Measurements from ENCODE around the gene NCR1.

DNA sequence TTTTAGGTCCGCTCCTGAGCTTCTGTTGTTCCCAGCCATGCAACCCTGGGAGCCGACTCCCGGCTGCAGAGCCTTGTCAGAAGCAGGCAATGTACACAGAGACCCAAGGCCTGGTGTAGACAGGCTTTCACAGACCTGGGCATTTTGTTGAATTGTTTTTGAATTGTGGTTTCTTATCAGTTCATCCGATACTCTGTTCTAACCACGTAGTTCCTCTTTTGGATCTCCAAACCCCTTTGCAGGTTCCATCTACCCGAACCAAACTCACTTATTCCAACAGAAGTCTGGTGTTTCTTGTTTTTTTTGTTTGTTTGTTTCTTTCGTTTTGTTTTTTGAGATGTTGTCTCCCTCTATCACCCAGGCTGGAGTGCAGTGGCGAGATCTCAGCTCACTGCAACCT, 53.9 kb downstream of the NCR1 start:
- TF ChIP-seq, protein P1, sequence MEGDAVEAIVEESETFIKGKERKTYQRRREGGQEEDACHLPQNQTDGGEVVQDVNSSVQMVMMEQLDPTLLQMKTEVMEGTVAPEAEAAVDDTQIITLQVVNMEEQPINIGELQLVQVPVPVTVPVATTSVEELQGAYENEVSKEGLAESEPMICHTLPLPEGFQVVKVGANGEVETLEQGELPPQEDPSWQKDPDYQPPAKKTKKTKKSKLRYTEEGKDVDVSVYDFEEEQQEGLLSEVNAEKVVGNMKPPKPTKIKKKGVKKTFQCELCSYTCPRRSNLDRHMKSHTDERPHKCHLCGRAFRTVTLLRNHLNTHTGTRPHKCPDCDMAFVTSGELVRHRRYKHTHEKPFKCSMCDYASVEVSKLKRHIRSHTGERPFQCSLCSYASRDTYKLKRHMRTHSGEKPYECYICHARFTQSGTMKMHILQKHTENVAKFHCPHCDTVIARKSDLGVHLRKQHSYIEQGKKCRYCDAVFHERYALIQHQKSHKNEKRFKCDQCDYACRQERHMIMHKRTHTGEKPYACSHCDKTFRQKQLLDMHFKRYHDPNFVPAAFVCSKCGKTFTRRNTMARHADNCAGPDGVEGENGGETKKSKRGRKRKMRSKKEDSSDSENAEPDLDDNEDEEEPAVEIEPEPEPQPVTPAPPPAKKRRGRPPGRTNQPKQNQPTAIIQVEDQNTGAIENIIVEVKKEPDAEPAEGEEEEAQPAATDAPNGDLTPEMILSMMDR (IDR thresholded peaks at IDR 0.05), result no peak
- TF ChIP-seq SIN3A (IDR thresholded peaks at IDR 0.05; ENCODE audit: borderline replicate concordance, insufficient read depth, low read depth, low read length), result no peak
- TF ChIP-seq, protein P2, sequence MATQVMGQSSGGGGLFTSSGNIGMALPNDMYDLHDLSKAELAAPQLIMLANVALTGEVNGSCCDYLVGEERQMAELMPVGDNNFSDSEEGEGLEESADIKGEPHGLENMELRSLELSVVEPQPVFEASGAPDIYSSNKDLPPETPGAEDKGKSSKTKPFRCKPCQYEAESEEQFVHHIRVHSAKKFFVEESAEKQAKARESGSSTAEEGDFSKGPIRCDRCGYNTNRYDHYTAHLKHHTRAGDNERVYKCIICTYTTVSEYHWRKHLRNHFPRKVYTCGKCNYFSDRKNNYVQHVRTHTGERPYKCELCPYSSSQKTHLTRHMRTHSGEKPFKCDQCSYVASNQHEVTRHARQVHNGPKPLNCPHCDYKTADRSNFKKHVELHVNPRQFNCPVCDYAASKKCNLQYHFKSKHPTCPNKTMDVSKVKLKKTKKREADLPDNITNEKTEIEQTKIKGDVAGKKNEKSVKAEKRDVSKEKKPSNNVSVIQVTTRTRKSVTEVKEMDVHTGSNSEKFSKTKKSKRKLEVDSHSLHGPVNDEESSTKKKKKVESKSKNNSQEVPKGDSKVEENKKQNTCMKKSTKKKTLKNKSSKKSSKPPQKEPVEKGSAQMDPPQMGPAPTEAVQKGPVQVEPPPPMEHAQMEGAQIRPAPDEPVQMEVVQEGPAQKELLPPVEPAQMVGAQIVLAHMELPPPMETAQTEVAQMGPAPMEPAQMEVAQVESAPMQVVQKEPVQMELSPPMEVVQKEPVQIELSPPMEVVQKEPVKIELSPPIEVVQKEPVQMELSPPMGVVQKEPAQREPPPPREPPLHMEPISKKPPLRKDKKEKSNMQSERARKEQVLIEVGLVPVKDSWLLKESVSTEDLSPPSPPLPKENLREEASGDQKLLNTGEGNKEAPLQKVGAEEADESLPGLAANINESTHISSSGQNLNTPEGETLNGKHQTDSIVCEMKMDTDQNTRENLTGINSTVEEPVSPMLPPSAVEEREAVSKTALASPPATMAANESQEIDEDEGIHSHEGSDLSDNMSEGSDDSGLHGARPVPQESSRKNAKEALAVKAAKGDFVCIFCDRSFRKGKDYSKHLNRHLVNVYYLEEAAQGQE (IDR thresholded peaks at IDR 0.05; ENCODE audit: insufficient read depth in 1 of 2, low read depth in 2 of 2, low read length in 1 of 2), result no peak

Measured in Panc1 (cell line).